GM12865 (cell line): ENCODE measurements around the gene MRO.

Source experiments
- DNase-seq: peaks from one replicate; pipeline ENCODE4 v3.0.0; 2010; ENCODE audit warnings: low read depth
- H3K4me3 ChIP-seq: 2 replicates; pipeline ENCODE4 v1.5.1; 2011; ENCODE audit warnings: mild to moderate bottlenecking, low read depth, low read length, control low read depth
- TF ChIP-seq, protein P1 (sequence below): IDR thresholded peaks from 2 replicates; pipeline ENCODE4 v1.5.1; 2011; ENCODE audit warnings: low read length, control low read depth, low read depth, inconsistent platforms; ENCODE audit not compliant: insufficient read depth; ENCODE audit errors: missing control alignments

MRO gene

DNA sequence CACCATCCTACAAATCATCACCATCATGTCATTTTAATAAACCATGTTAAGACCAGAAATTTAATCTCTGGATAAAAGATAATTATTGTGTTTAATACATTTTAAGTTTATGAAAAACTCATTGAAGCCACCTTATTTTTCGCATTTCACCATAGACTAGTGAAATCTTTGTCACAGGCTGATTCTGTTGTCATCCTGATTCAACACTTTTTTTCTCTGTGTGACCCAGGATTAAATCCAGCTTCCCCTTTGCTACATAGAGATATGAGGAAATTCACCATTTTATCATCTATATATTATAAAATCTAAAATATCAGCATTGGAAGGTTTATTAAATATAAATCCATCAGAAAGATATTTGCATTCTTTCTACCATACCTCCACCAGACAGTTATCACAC lies 29.2 kb upstream of the MRO start:
- DNase-seq = no peak
- TF ChIP-seq, protein P1, sequence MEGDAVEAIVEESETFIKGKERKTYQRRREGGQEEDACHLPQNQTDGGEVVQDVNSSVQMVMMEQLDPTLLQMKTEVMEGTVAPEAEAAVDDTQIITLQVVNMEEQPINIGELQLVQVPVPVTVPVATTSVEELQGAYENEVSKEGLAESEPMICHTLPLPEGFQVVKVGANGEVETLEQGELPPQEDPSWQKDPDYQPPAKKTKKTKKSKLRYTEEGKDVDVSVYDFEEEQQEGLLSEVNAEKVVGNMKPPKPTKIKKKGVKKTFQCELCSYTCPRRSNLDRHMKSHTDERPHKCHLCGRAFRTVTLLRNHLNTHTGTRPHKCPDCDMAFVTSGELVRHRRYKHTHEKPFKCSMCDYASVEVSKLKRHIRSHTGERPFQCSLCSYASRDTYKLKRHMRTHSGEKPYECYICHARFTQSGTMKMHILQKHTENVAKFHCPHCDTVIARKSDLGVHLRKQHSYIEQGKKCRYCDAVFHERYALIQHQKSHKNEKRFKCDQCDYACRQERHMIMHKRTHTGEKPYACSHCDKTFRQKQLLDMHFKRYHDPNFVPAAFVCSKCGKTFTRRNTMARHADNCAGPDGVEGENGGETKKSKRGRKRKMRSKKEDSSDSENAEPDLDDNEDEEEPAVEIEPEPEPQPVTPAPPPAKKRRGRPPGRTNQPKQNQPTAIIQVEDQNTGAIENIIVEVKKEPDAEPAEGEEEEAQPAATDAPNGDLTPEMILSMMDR = no peak
- H3K4me3 ChIP-seq = no peak overlapping the region

DNA sequence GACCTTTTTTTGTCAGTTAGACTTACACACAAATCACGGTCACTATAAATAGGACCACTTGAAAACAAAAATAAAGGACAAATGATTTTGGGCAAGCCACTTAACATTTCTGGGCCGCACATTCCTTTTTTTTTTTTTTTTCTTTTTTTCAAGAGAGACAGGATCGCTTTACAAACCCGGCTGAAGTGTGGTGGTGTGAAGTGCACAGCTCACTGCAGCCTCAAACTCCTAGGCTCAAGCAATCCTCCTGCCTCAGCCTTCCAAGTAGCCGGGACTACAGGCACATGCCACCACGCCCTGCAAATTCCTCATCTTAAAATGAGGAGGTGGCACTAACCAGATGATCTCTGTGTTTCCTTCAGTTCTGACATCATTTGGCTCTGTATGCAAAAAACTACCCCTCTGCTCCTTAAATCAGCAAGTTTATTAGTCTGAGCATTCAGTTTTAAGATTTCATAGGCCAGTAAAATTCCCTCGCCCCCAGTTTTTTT lies 28.3 kb upstream of the MRO start:
- H3K4me3 ChIP-seq = no peak overlapping the region
- TF ChIP-seq, protein P1 = no peak
- DNase-seq = no peak

DNA sequence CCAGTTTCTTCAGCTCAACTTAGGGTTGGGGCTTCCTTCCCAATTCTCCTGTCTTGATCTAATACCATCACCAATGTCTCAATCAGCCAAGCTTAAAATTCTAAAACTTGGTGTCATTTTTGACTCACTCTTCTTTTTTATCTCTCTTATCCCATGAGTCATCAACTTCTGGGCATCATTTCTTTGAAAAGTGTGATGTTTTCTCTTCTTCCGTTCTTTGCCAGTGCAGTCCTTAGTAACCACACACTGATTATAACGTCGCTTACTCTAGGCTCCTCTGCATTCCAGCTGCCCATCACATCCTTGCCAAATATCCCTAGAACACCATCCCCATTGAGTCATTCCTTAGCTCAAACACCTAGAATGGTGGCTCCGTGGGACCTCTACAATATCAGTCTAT lies 27.4 kb upstream of the MRO start:
- TF ChIP-seq, protein P1 = no peak
- DNase-seq = no peak
- H3K4me3 ChIP-seq = no peak overlapping the region

DNA sequence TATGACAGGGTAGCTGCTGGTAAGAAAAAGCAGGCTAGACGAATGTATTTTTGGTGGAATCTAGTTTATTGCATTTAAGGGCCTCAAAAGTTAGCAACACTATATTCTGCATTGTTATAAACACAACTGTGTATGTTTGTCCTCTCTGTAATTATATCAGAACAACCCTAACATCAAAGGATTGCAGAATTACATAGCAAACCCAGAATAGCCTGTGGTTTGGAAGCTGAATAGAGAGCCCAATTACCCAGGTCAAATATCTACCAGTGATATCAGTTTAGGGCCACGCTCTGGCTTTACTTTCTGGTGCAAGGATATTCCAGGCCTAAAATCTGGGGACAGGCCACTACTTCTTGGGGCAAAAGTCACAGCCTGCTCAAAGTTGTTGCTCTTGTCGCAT lies 25.1 kb upstream of the MRO start:
- no peak overlapping the region for H3K4me3 ChIP-seq
- TF ChIP-seq, protein P1 = no peak
- no peak for DNase-seq

DNA sequence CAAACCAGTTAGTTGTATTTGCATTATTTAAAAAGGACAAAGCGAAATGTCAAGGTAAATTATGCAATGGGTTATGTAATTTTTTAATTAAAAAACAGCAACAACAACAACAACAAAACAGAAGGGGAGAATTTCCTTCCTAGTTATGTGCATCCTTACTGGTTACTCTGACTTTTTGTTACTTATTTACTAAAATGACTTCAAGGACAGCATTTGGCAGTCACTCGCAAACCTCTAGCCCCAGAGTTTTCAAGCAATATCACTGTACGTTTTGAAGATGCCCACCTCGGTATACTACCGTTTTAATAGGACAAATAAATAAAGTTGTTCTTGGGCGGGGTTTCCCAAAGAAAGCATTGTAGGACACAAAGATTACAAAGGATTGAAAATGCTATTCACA lies 24.7 kb upstream of the MRO start:
- H3K4me3 ChIP-seq = no peak overlapping the region
- TF ChIP-seq, protein P1 = no peak
- no peak for DNase-seq

DNA sequence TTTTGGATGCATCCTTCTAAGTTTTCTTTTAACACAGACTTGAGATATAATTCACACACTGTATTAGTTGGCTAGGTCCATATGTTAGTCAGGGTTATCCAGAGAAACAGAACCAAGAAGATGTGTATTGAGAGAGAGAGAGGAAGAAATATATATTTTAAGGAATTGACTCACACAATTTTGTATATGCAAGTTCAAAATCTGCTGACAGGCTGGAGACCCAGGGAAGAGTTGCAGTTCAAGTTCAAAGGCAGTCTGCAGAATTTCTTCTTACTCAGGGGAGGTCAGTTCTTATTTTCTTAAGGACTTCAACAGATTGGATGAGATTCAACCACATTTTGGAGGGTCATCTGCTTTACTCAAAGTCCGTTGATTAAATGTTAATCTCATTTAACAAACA lies 23.0 kb upstream of the MRO start:
- H3K4me3 ChIP-seq = no peak overlapping the region
- no peak for DNase-seq
- TF ChIP-seq, protein P1 = no peak

DNA sequence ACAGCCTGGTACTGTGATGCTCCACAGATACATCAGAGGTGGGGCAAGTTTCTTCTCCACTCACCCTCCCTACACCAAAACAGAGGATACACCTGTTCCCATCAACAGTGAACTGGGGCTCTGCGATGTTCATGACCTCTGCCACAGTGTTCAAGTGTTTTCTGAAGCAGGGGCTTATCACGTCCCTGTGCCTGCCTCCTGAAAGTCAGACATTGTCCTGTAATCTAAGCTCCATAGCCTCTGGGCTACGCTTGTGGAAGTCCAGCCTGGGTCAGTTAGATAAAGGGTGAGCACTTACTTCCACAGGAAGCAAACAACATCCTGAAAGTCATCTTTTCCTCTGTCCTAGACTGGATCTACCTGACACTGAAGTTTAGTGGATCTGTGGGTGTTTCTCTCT lies 20.2 kb upstream of the MRO start:
- TF ChIP-seq, protein P1 = no peak
- DNase-seq = no peak
- no peak overlapping the region for H3K4me3 ChIP-seq
